ENCODE measurements around the gene XRCC3. TPM values are rescaled to one million over a fixed set of nuclear protein-coding genes. Genes with fewer than 3 reads are reported as not detected.

Gene XRCC3
- total and polyA plus RNA-seq, 10 of the 15 experiments (the other 5 are each of a cell fraction or from before 2014, with no cell fraction given) = 0.37 to 52.0 (median 26.8) TPM

GRCh38 chr14:103650213-103650612 lies 65.0 kb downstream of the XRCC3 start:
- 75% methylated on average over 4 of the region's 4 CpGs for WGBS (ENCODE audit: insufficient coverage, insufficient replicate concordance, low lambda C conversion rate, missing lambda C conversion rate)
- TF ChIP-seq POU2F2 (IDR thresholded peaks at IDR 0.05; ENCODE audit: borderline replicate concordance, low read depth, low read length) = no peak
- H2AFZ ChIP-seq (ENCODE audit: control insufficient read depth, low read depth, low read length) = no peak overlapping the region
- SMC1A ChIA-PET (ENCODE audit: uncharacterized antibody, unreplicated experiment) = no interaction called here
- no peak overlapping the region for H3K4me3 ChIP-seq
- CTCF ChIA-PET = interaction anchor here (1.8 kb wide), 1 partner anchor 30 kb away, joined by 4 read pairs; no protein-coding TSS in a partner anchor
- H3K4me1 ChIP-seq (ENCODE audit: control insufficient read depth, insufficient read depth, low read length) = no peaks in the 10 kb centered on the region
- ATAC-seq = no peak
- H3K9ac ChIP-seq (ENCODE audit: control insufficient read depth, insufficient read depth, low read length) = no peak overlapping the region
- in situ Hi-C loops (cut with MboI) (no loop called here), intact Hi-C loops (cut with micrococcal nuclease; ENCODE audit: unreplicated experiment) (no loop called here)
- no peak for FAIRE-seq
- peaks cover 3% of the 10 kb centered on the region; the same call in 1 of the 2 replicates for H4K20me1 ChIP-seq (ENCODE audit: control insufficient read depth, insufficient read depth)
- no TSS peak for BruUV-seq (replicated peaks)
- peaks cover 33% of the 10 kb centered on the region for H3K79me2 ChIP-seq (ENCODE audit: control insufficient read depth, insufficient read depth, low read length)
- no peak overlapping the region for H3K4me2 ChIP-seq (ENCODE audit: control insufficient read depth, insufficient read depth)
- POLR2A ChIA-PET = interaction anchor here (0.7 kb wide), 1 partner anchor 65 kb away, joined by 3 read pairs; the partner anchor contains the start of gene XRCC3
- peaks cover 4 to 9% of the 10 kb centered on the region in 2 experiments for H3K36me3 ChIP-seq (ENCODE audit: control insufficient read depth in 2 of 2, insufficient read depth in 2 of 2, low read length in 1 of 2)
- H3K27ac ChIP-seq (ENCODE audit: control insufficient read depth, insufficient read depth) = no peak overlapping the region
- H3K27me3 ChIP-seq (replicated peaks in 1 of 2; ENCODE audit: control insufficient read depth in 2 of 2, insufficient read depth in 2 of 2, low read length in 1 of 2) = no peaks in the 10 kb centered on the region
- RAD21 ChIA-PET (ENCODE audit: unreplicated experiment) = interaction anchor here (0.5 kb wide), 1 partner anchor 36 kb away, joined by 3 read pairs; no protein-coding TSS in a partner anchor
- no peak for DNase-seq (ENCODE audit: low read depth, low spot score)
- H3K9me3 ChIP-seq (replicated peaks; ENCODE audit: control insufficient read depth, insufficient read depth, low read length) = no peaks in the 10 kb centered on the region

DNA sequence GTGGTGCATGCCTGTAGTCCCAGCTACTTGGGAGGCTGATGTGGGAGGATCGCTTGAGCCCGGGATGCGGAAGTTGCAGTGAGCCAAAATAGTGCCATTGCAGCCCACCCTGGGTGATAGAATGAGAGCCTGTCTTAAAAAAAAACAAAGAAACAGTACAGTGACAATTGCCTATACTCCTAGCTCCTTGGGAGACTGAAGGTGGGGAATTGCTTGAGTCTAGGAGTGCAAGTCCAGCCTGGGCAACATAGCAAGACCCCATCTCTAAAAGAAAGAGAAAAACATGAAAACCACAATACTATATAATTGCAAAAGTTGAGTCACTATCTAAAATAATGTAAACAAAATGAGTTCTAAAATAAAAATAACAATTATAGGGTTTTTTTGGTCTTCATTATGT lies 66.2 kb downstream of the XRCC3 start:
- H3K27ac ChIP-seq (ENCODE audit: control insufficient read depth, insufficient read depth) = no peak overlapping the region
- 98% methylated on average over 3 of the region's 3 CpGs for WGBS (ENCODE audit: insufficient coverage, insufficient replicate concordance, low lambda C conversion rate, missing lambda C conversion rate)
- POLR2A ChIA-PET = interaction anchor here (0.7 to 1.2 kb wide), 2 partner anchors 10 to 140 kb away, joined by 3 to 7 read pairs; no protein-coding TSS in a partner anchor
- H2AFZ ChIP-seq (ENCODE audit: control insufficient read depth, low read depth, low read length) = no peak overlapping the region
- no peaks in the 10 kb centered on the region for H3K27me3 ChIP-seq (replicated peaks in 1 of 2; ENCODE audit: control insufficient read depth in 2 of 2, insufficient read depth in 2 of 2, low read length in 1 of 2)
- peaks cover 4 to 8% of the 10 kb centered on the region in 2 experiments for H3K36me3 ChIP-seq (ENCODE audit: control insufficient read depth in 2 of 2, insufficient read depth in 2 of 2, low read length in 1 of 2)
- H3K4me3 ChIP-seq = no peak overlapping the region
- FAIRE-seq (no peak), DNase-seq (ENCODE audit: low read depth, low spot score) (no peak), ATAC-seq (no peak)
- RAD21 ChIA-PET (ENCODE audit: unreplicated experiment) = interaction anchor here (0.7 kb wide), 1 partner anchor 224 kb away, joined by 3 read pairs; no protein-coding TSS in a partner anchor
- no peak overlapping the region for H3K4me2 ChIP-seq (ENCODE audit: control insufficient read depth, insufficient read depth)
- peaks cover 39% of the 10 kb centered on the region for H3K79me2 ChIP-seq (ENCODE audit: control insufficient read depth, insufficient read depth, low read length)
- intact Hi-C loops (cut with micrococcal nuclease; ENCODE audit: unreplicated experiment) (no loop called here), in situ Hi-C loops (cut with MboI) (no loop called here)
- H3K9ac ChIP-seq (ENCODE audit: control insufficient read depth, insufficient read depth, low read length) = no peak overlapping the region
- no peaks in the 10 kb centered on the region for H3K9me3 ChIP-seq (replicated peaks; ENCODE audit: control insufficient read depth, insufficient read depth, low read length)
- TF ChIP-seq ZNF207 (IDR thresholded peaks at IDR 0.05; ENCODE audit: borderline replicate concordance) = no peak
- no peak for TF ChIP-seq POU2F2 (IDR thresholded peaks at IDR 0.05; ENCODE audit: borderline replicate concordance, low read depth, low read length)
- no peak for TF ChIP-seq HDAC2 (IDR thresholded peaks at IDR 0.05)
- no peak for TF ChIP-seq FOS (IDR thresholded peaks at IDR 0.05; ENCODE audit: borderline replicate concordance, extremely low read depth, insufficient read length)
- no peak for TF ChIP-seq ZBTB33 (IDR thresholded peaks at IDR 0.05)
- no peak for TF ChIP-seq RB1 (IDR thresholded peaks at IDR 0.05; ENCODE audit: borderline replicate concordance)
- no peaks in the 10 kb centered on the region for H3K4me1 ChIP-seq (ENCODE audit: control insufficient read depth, insufficient read depth, low read length)
- CTCF ChIA-PET = interaction anchor here (0.6 to 1.8 kb wide), 2 partner anchors 31 to 139 kb away, joined by 4 read pairs; no protein-coding TSS in a partner anchor
- peaks cover 3% of the 10 kb centered on the region; the same call in 1 of the 2 replicates for H4K20me1 ChIP-seq (ENCODE audit: control insufficient read depth, insufficient read depth)
- SMC1A ChIA-PET (ENCODE audit: uncharacterized antibody, unreplicated experiment) = no interaction called here
- no TSS peak for BruUV-seq (replicated peaks)
